Upper lobe of left lung (tissue), 4 donors: ENCODE measurements around the gene PRLR.

Experiments
- CTCF ChIP-seq, 6 experiments: fragments of 450-650 bp in 4 of 6; fragments of 200-600 bp in 2 of 6; sonication (generic) in 2 of 6; IDR thresholded peaks; one replicate each; pipeline ENCODE4 v1.5.1; 2016 to 2019; ENCODE audit warnings: antibody characterized with exemption in 6 of 6
- EP300 ChIP-seq, 4 donors: sonication (generic); formaldehyde crosslinking; IDR thresholded peaks; one replicate each; pipeline ENCODE4 v1.5.1; 2017; ENCODE audit warnings: antibody characterized with exemption in 4 of 4, control low read depth in 2 of 4
- POLR2A ChIP-seq, 4 donors: fragments of 450-650 bp; IDR thresholded peaks; one replicate each; pipeline ENCODE4 v1.5.1; 2016 to 2017; ENCODE audit warnings: antibody characterized with exemption in 4 of 4, mild to moderate bottlenecking in 2 of 4

GRCh38 chr5:35218981-35219380, 11.3 kb downstream of the PRLR start:
- TF ChIP-seq EP300 (IDR thresholded peaks at IDR 0.05) (no peak), POLR2A (IDR thresholded peaks at IDR 0.05) (no peak), CTCF (IDR thresholded peaks at IDR 0.05) (no peak)
